ENCODE measurements around the gene TTLL3. TPM values are rescaled to one million over a fixed set of nuclear protein-coding genes. Genes with fewer than 3 reads are reported as not detected.

Gene TTLL3
- total and polyA plus RNA-seq, 2 donors (not counting 3 experiments of a cell fraction or from before 2014, with no cell fraction given): 43.5 to 65.2 TPM

- H3K27me3 ChIP-seq (ENCODE audit: control insufficient read depth in 2 of 2, insufficient read depth in 2 of 2, low read length in 2 of 2): no peaks in the 10 kb centered on the region
- no peak overlapping the region for H3K9ac ChIP-seq (replicated peaks; ENCODE audit: extremely low read depth, insufficient read depth, low read length)
- dilution Hi-C loops (cut with MboI; ENCODE audit: extremely low pct_ligation_motif_present, low sequenced_read_pairs): no loop called here
- H4K20me1 ChIP-seq (replicated peaks; ENCODE audit: control insufficient read depth, extremely low read depth, insufficient read depth, low read length): no peaks in the 10 kb centered on the region
- no peak overlapping the region for H2AFZ ChIP-seq (ENCODE audit: low read depth, low read length)
- ChIA-PET POLR2A (no interaction called here), CTCF (interaction anchor here (0.8 to 2.8 kb wide), 5 partner anchors 16 to 138 kb away, joined by 3 to 13 read pairs (median 3); partner anchors contain the start of genes ARPC4 and CRELD1)
- intact Hi-C loops (cut with micrococcal nuclease): loop anchor here (1.0 to 10.0 kb wide), 2 partner anchors 15 to 304 kb away; partner anchors contain the start of gene ARPC4
- no peak for TF ChIP-seq GATA2 (IDR thresholded peaks at IDR 0.05; ENCODE audit: insufficient read depth, insufficient read length, low read depth, low read length)
- TF ChIP-seq, protein P1, sequence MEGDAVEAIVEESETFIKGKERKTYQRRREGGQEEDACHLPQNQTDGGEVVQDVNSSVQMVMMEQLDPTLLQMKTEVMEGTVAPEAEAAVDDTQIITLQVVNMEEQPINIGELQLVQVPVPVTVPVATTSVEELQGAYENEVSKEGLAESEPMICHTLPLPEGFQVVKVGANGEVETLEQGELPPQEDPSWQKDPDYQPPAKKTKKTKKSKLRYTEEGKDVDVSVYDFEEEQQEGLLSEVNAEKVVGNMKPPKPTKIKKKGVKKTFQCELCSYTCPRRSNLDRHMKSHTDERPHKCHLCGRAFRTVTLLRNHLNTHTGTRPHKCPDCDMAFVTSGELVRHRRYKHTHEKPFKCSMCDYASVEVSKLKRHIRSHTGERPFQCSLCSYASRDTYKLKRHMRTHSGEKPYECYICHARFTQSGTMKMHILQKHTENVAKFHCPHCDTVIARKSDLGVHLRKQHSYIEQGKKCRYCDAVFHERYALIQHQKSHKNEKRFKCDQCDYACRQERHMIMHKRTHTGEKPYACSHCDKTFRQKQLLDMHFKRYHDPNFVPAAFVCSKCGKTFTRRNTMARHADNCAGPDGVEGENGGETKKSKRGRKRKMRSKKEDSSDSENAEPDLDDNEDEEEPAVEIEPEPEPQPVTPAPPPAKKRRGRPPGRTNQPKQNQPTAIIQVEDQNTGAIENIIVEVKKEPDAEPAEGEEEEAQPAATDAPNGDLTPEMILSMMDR (IDR thresholded peaks at IDR 0.05; ENCODE audit: extremely low read depth in 1 of 2, insufficient read depth in 1 of 2, low read depth in 1 of 2, low read length in 2 of 2): peak; percentile 22 to 57
- H3K27ac ChIP-seq (ENCODE audit: insufficient read depth, low read depth, low read length): no peak overlapping the region
- peaks cover 12% of the 10 kb centered on the region for H3K4me1 ChIP-seq (ENCODE audit: control insufficient read depth, extremely low read depth, insufficient read depth, low read length)
- no peak overlapping the region for H3K4me2 ChIP-seq (ENCODE audit: insufficient read depth, low read length)
- no TSS peak for BruUV-seq (replicated peaks)
- no peak overlapping the region for H3K4me3 ChIP-seq (replicated peaks in 1 of 3; ENCODE audit: insufficient read depth in 1 of 3, low read depth in 1 of 3, low read length in 3 of 3)
- FAIRE-seq (no peak), DNase-seq (ENCODE audit: low read depth, low spot score) (peak; percentile 29)
- peaks cover 18 to 34% of the 10 kb centered on the region in 2 experiments for H3K36me3 ChIP-seq (ENCODE audit: control insufficient read depth in 2 of 2, extremely low read depth in 1 of 2, insufficient read depth in 2 of 2, low read length in 2 of 2)
- no peaks in the 10 kb centered on the region for H3K9me1 ChIP-seq (replicated peaks; ENCODE audit: control insufficient read depth, extremely low read depth, insufficient read depth, low read length)
- no peaks in the 10 kb centered on the region for H3K79me2 ChIP-seq (ENCODE audit: control insufficient read depth, insufficient read depth, low read length)
- H3K9me3 ChIP-seq (replicated peaks; ENCODE audit: control insufficient read depth, insufficient read depth, low read length): no peaks in the 10 kb centered on the region
These were observed 1.6 kb upstream of the TTLL3 start for GRCh38 chr3:9808345-9809037.

GRCh38 chr3:9809239-9809614 is 835 bp upstream of the TTLL3 start:
- Histone ChIP-seq H3K4me3 (replicated peaks in 1 of 3; ENCODE audit: insufficient read depth in 1 of 3, low read depth in 1 of 3, low read length in 3 of 3) (peak overlapping the region in 1 of 3 experiments; percentile 55), H3K27ac (ENCODE audit: insufficient read depth, low read depth, low read length) (peak overlapping the region; percentile 36), H3K9me1 (replicated peaks; ENCODE audit: control insufficient read depth, extremely low read depth, insufficient read depth, low read length) (no peaks in the 10 kb centered on the region), H3K79me2 (ENCODE audit: control insufficient read depth, insufficient read depth, low read length) (no peaks in the 10 kb centered on the region), H3K9me3 (replicated peaks; ENCODE audit: control insufficient read depth, insufficient read depth, low read length) (no peaks in the 10 kb centered on the region), H3K4me2 (ENCODE audit: insufficient read depth, low read length) (peak overlapping the region; percentile 89), H3K27me3 (ENCODE audit: control insufficient read depth in 2 of 2, insufficient read depth in 2 of 2, low read length in 2 of 2) (no peaks in the 10 kb centered on the region), H2AFZ (ENCODE audit: low read depth, low read length) (no peak overlapping the region), H3K4me1 (ENCODE audit: control insufficient read depth, extremely low read depth, insufficient read depth, low read length) (peaks cover 12% of the 10 kb centered on the region), H3K36me3 (ENCODE audit: control insufficient read depth in 2 of 2, extremely low read depth in 1 of 2, insufficient read depth in 2 of 2, low read length in 2 of 2) (peaks cover 11 to 27% of the 10 kb centered on the region in 2 experiments), H3K9ac (replicated peaks; ENCODE audit: extremely low read depth, insufficient read depth, low read length) (peak overlapping the region; percentile 69), H4K20me1 (replicated peaks; ENCODE audit: control insufficient read depth, extremely low read depth, insufficient read depth, low read length) (no peaks in the 10 kb centered on the region)
- FAIRE-seq (no peak), DNase-seq (ENCODE audit: low read depth, low spot score) (no peak)
- dilution Hi-C loops (cut with MboI; ENCODE audit: extremely low pct_ligation_motif_present, low sequenced_read_pairs): no loop called here
- intact Hi-C loops (cut with micrococcal nuclease): loop anchor here (1.0 to 10.0 kb wide), 2 partner anchors 16 to 304 kb away; partner anchors contain the start of gene ARPC4
- no peak for TF ChIP-seq JUN (IDR thresholded peaks at IDR 0.05; ENCODE audit: borderline replicate concordance, insufficient read depth, insufficient read length, low read depth)
- ChIA-PET POLR2A (no interaction called here), CTCF (interaction anchor here (1.0 to 2.8 kb wide), 4 partner anchors 17 to 137 kb away, joined by 3 to 13 read pairs (median 8); partner anchors contain the start of gene CRELD1)
- no TSS peak for BruUV-seq (replicated peaks)

Data from endothelial cell of umbilical vein (primary cell).